K562 (cell line): Measurements from ENCODE around the gene BEST4. TPM values are rescaled to one million over a fixed set of nuclear protein-coding genes. Genes with fewer than 3 reads are reported as not detected.

Source experiments
- ARID4B ChIP-seq: sonication (generic); formaldehyde crosslinking; IDR thresholded peaks from 2 replicates; pipeline ENCODE4 v1.8.0; 2022; ENCODE audit warnings: mild to moderate bottlenecking, missing genetic modification reagents
- HDAC2 ChIP-seq: fragments of 450-650 bp; IDR thresholded peaks from 2 replicates; pipeline ENCODE4 v1.6.1; 2016; ENCODE audit warnings: mild to moderate bottlenecking
- MLX ChIP-seq, 2 experiments: fragments of 450-650 bp in 1 of 2; sonication (generic) in 1 of 2; formaldehyde crosslinking; conservative IDR thresholded peaks; 2 replicates each; pipeline versions ENCODE4 v1.4.0 to v1.8.1; 2020 to 2022; ENCODE audit warnings: mild to moderate bottlenecking in 1 of 2, missing genetic modification reagents in 1 of 2
- REST ChIP-seq, 2 experiments: fragments of 450-650 bp; formaldehyde crosslinking in 1 of 2; IDR thresholded peaks; 2 replicates each; pipeline versions ENCODE4 v1.4.0 to v1.6.1; 2014 to 2020; ENCODE audit warnings: mild to moderate bottlenecking in 2 of 2, borderline replicate concordance in 1 of 2, low read depth in 1 of 2
- SETDB1 ChIP-seq: IDR thresholded peaks from one replicate; pipeline ENCODE4 v1.6.1; 2012; ENCODE audit warnings: low read length, control low read depth, inconsistent platforms
- YY1 ChIP-seq, 3 experiments: IDR thresholded peaks; 2 replicates each; pipeline ENCODE4 v1.6.1; 2011; ENCODE audit warnings: low read length in 2 of 3, mild to moderate bottlenecking in 2 of 3, moderate library complexity in 2 of 3, borderline replicate concordance in 1 of 3, control low read depth in 1 of 3, low read depth in 1 of 3; ENCODE audit not compliant: insufficient read depth in 3 of 3, insufficient replicate concordance in 2 of 3, control insufficient read depth in 1 of 3, insufficient read length in 1 of 3; ENCODE audit errors: extremely low read depth in 1 of 3
- ZBTB7A ChIP-seq: IDR thresholded peaks from 2 replicates; pipeline ENCODE4 v1.6.1; 2011; ENCODE audit warnings: low read depth, mild to moderate bottlenecking, low read length, moderate library complexity, borderline replicate concordance; ENCODE audit not compliant: control insufficient read depth
- polyA plus RNA-seq, 8 experiments: library from polyadenylated mRNA; depleted of rRNA in 4 of 8; stranded (reverse) in 5 of 8; unstranded in 3 of 8; fragments of >200 nt; fragmentation: Nextera tagmentation in 2 of 8; fragmentation: Illumina TruSeq in 1 of 8; extraction: Ambion mirVana in 2 of 8; extraction: Trizol in 1 of 8; gene quantifications; 2 replicates each; pipeline versions ENCODE4 v1.2.1 to v1.2.3, GENCODE V29; 2011 to 2014; ENCODE audit warnings: inconsistent platforms in 1 of 8, missing spikeins in 1 of 8
- total RNA-seq, 7 experiments: library from RNA; depleted of rRNA in 6 of 7; stranded (reverse); fragments of >200 nt in 6 of 7; fragmentation: Illumina TruSeq in 2 of 7; extraction: Trizol in 2 of 7; gene quantifications; 2 replicates each; pipeline versions ENCODE4 v1.2.1 to v1.2.3, GENCODE V29; 2011 to 2021; ENCODE audit warnings: low replicate concordance in 1 of 7

Gene BEST4
- total and polyA plus RNA-seq, 9 of the 15 experiments (the other 6 are each of a cell fraction or from before 2014, with no cell fraction given) = 0.07 to 0.11 TPM; not detected in 7

- TF ChIP-seq REST (IDR thresholded peaks at IDR 0.05; ENCODE audit: borderline replicate concordance) (peak; percentile 81), REST (CRISPR knock-in tag; IDR thresholded peaks at IDR 0.05; ENCODE audit: low read depth) (0 out of 2 replicates have a peak, but pooled peaks have one; percentile 53), ARID4B (CRISPR knock-in tag) (peak; percentile 47; the same call in 1 of the 2 replicates), YY1 (IDR thresholded peaks at IDR 0.05; ENCODE audit: borderline replicate concordance in 1 of 3, control insufficient read depth in 1 of 3, extremely low read depth in 1 of 3, insufficient read depth in 3 of 3, insufficient read length in 1 of 3, insufficient replicate concordance in 2 of 3, low read depth in 1 of 3, low read length in 2 of 3) (peak in 2 of 3 experiments; percentile 70 to 80), HDAC2 (peak; percentile 26; the same call in 1 of the 2 replicates), ZBTB7A (no peak), MLX (CRISPR knock-in tag; conservative IDR thresholded peaks at IDR 0.05) (peak in 1 of 2 experiments; percentile 87; a peak in 2 of 4 replicates), SETDB1 (no peak)
Measured at GRCh38 chr1:44819608-44820327, 31.8 kb upstream of the BEST4 start (continued).
